Muscle layer of colon (tissue), 2 donors: ENCODE results near the gene CDCA5.

ENCODE experiments used
- H3K27ac ChIP-seq: one replicate; pipeline ENCODE4 v1.7.0; 2013; ENCODE audit warnings: low read depth, mild to moderate bottlenecking, low read length, moderate library complexity
- H3K27me3 ChIP-seq, 2 donors: one replicate each; pipeline ENCODE4 v1.7.0; 2013; ENCODE audit warnings: low read length in 2 of 2, mild to moderate bottlenecking in 2 of 2; ENCODE audit not compliant: insufficient read depth in 2 of 2, control insufficient read depth in 1 of 2
- H3K36me3 ChIP-seq: one replicate; pipeline ENCODE4 v1.7.0; 2013; ENCODE audit warnings: mild to moderate bottlenecking, low read length; ENCODE audit not compliant: insufficient read depth
- H3K4me1 ChIP-seq: one replicate; pipeline ENCODE4 v1.7.0; 2013; ENCODE audit warnings: mild to moderate bottlenecking, low read length; ENCODE audit not compliant: insufficient read depth
- H3K4me3 ChIP-seq, 2 donors: one replicate each; pipeline ENCODE4 v1.7.0; 2013; ENCODE audit warnings: low read length in 2 of 2, low read depth in 1 of 2, mild to moderate bottlenecking in 1 of 2, moderate library complexity in 1 of 2
- H3K9ac ChIP-seq: one replicate; pipeline ENCODE4 v1.7.0; 2013; ENCODE audit warnings: low read length
- H3K9me3 ChIP-seq: one replicate; pipeline ENCODE4 v1.7.0; 2013; ENCODE audit warnings: mild to moderate bottlenecking, low read length
- donor health status: abdominal sarcoma.
- donor health status: Adenocarcinoma of cecum.

The CDCA5 gene

GRCh38 chr11:65045728-65046127, 38.1 kb downstream of the CDCA5 start:
- no peak overlapping the region for H3K27ac ChIP-seq
- no peak overlapping the region for H3K4me3 ChIP-seq
- H3K9ac ChIP-seq, result no peak overlapping the region
- H3K36me3 ChIP-seq, result peaks cover 11% of the 10 kb centered on the region
- H3K4me1 ChIP-seq, result peaks cover 24% of the 10 kb centered on the region
- no peaks in the 10 kb centered on the region for H3K27me3 ChIP-seq
- H3K9me3 ChIP-seq, result no peaks in the 10 kb centered on the region

- Histone ChIP-seq H3K27me3 (no peaks in the 10 kb centered on the region), H3K9ac (no peak overlapping the region), H3K4me1 (peaks cover 24% of the 10 kb centered on the region)
These were observed 38.8 kb downstream of the CDCA5 start for GRCh38 chr11:65045061-65045460.

GRCh38 chr11:65043881-65044501, 39.8 kb downstream of the CDCA5 start:
- Histone ChIP-seq H3K27me3 (no peaks in the 10 kb centered on the region), H3K4me1 (peaks cover 24% of the 10 kb centered on the region), H3K9ac (no peak overlapping the region)

More at GRCh38 chr11:65045061-65045460, 38.8 kb downstream of the CDCA5 start:
- Histone ChIP-seq H3K36me3 (peaks cover 11% of the 10 kb centered on the region), H3K27ac (no peak overlapping the region), H3K4me3 (no peak overlapping the region), H3K9me3 (no peaks in the 10 kb centered on the region)

GRCh38 chr11:65042891-65043290, 40.9 kb downstream of the CDCA5 start:
- Histone ChIP-seq H3K27ac (no peak overlapping the region), H3K36me3 (peaks cover 26% of the 10 kb centered on the region), H3K27me3 (no peaks in the 10 kb centered on the region), H3K9ac (no peak overlapping the region), H3K9me3 (no peaks in the 10 kb centered on the region), H3K4me3 (no peak overlapping the region), H3K4me1 (peaks cover 18% of the 10 kb centered on the region)

More at GRCh38 chr11:65043881-65044501, 39.8 kb downstream of the CDCA5 start:
- no peak overlapping the region for H3K4me3 ChIP-seq
- peaks cover 18% of the 10 kb centered on the region for H3K36me3 ChIP-seq
- H3K9me3 ChIP-seq, result no peaks in the 10 kb centered on the region
- no peak overlapping the region for H3K27ac ChIP-seq

GRCh38 chr11:65040847-65041622, 42.8 kb downstream of the CDCA5 start, which contains the start of gene SAC3D1:
TSS of gene SAC3D1 (plus strand) at chr11:65041210. CDS start at chr11:65041293, 83 bp downstream.
- no peaks in the 10 kb centered on the region for H3K27me3 ChIP-seq
- H3K4me1 ChIP-seq, result peaks cover 10% of the 10 kb centered on the region
- peak within 1 kb of the TSS; percentile 91 for H3K27ac ChIP-seq
- H3K9ac ChIP-seq, result no peak within 1 kb of the TSS
- peak within 1 kb of the TSS; percentile 70 to 71 for H3K4me3 ChIP-seq
- H3K9me3 ChIP-seq, result no peaks in the 10 kb centered on the region
- peaks cover 35% of the 10 kb centered on the region for H3K36me3 ChIP-seq

GRCh38 chr11:65040520-65040846, 43.4 kb downstream of the CDCA5 start:
- H3K4me3 ChIP-seq, result peak overlapping the region; percentile 70 to 71
- peak overlapping the region; percentile 91 for H3K27ac ChIP-seq
- H3K9me3 ChIP-seq, result no peaks in the 10 kb centered on the region
- no peak overlapping the region for H3K9ac ChIP-seq
- H3K36me3 ChIP-seq, result peaks cover 41% of the 10 kb centered on the region
- H3K4me1 ChIP-seq, result peaks cover 10% of the 10 kb centered on the region
- H3K27me3 ChIP-seq, result no peaks in the 10 kb centered on the region

- Histone ChIP-seq H3K9me3 (no peaks in the 10 kb centered on the region), H3K27me3 (no peaks in the 10 kb centered on the region), H3K9ac (no peak overlapping the region), H3K4me1 (no peaks in the 10 kb centered on the region), H3K36me3 (peaks cover 57% of the 10 kb centered on the region), H3K4me3 (no peak overlapping the region), H3K27ac (no peak overlapping the region)
These were observed 46.9 kb downstream of the CDCA5 start for GRCh38 chr11:65036931-65037330.

GRCh38 chr11:65035579-65035978, 48.3 kb downstream of the CDCA5 start:
- no peak overlapping the region for H3K4me3 ChIP-seq
- no peak overlapping the region for H3K27ac ChIP-seq
- no peaks in the 10 kb centered on the region for H3K4me1 ChIP-seq
- peaks cover 60% of the 10 kb centered on the region for H3K36me3 ChIP-seq
- no peaks in the 10 kb centered on the region for H3K27me3 ChIP-seq
- H3K9me3 ChIP-seq, result no peaks in the 10 kb centered on the region
- H3K9ac ChIP-seq, result no peak overlapping the region

- no peak overlapping the region for H3K27ac ChIP-seq
- no peak overlapping the region for H3K9ac ChIP-seq
- no peaks in the 10 kb centered on the region for H3K4me1 ChIP-seq
- H3K27me3 ChIP-seq, result no peaks in the 10 kb centered on the region
- H3K4me3 ChIP-seq, result no peak overlapping the region
- no peaks in the 10 kb centered on the region for H3K9me3 ChIP-seq
- H3K36me3 ChIP-seq, result peaks cover 54% of the 10 kb centered on the region
These were observed 49.4 kb downstream of the CDCA5 start for GRCh38 chr11:65034423-65034822.

GRCh38 chr11:65032216-65032615, 51.6 kb downstream of the CDCA5 start:
- Histone ChIP-seq H3K4me3 (no peak overlapping the region), H3K36me3 (peaks cover 39% of the 10 kb centered on the region), H3K9me3 (no peaks in the 10 kb centered on the region), H3K9ac (no peak overlapping the region), H3K27me3 (no peaks in the 10 kb centered on the region), H3K27ac (no peak overlapping the region), H3K4me1 (peaks cover 8% of the 10 kb centered on the region)
